HG02588 (cell line): Measurements from ENCODE around the gene RTN4.

ENCODE experiments used
- ATAC-seq: cut with Tn5 transposase; IDR thresholded peaks from one replicate; pipeline ENCODE4 v1.9.1; 2021; ENCODE audit warnings: mild to moderate bottlenecking, moderate library complexity; ENCODE audit not compliant: unreplicated experiment

The RTN4 gene

GRCh38 chr2:54955358-54956110 is 94.7 kb downstream of the RTN4 start:
- ATAC-seq: no peak

GRCh38 chr2:54954705-54955357 is 95.4 kb downstream of the RTN4 start:
- ATAC-seq: no peak

DNA sequence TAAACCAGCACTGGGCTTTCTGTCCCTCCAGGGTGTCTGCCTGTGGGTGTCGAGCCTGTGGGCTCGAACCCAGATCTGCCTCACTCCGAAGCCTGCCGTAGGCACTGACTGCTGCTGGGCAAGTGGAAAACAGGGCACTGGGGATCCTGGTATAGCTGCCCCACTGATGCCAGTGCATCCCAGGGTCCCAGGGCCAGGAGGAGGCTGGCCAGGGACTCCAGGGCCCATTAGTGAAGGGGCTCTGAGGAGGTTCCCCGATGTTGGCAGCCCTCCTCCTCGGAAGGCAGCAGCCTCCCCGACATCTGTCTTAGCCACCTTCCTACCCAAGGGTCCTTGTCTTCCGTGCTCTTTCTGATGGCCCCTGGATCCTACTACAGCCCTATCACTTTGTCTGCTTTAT is 96.1 kb downstream of the RTN4 start:
- no peak for ATAC-seq

- ATAC-seq: no peak
Observed at GRCh38 chr2:54952978-54953456, 97.2 kb downstream of the RTN4 start.

DNA sequence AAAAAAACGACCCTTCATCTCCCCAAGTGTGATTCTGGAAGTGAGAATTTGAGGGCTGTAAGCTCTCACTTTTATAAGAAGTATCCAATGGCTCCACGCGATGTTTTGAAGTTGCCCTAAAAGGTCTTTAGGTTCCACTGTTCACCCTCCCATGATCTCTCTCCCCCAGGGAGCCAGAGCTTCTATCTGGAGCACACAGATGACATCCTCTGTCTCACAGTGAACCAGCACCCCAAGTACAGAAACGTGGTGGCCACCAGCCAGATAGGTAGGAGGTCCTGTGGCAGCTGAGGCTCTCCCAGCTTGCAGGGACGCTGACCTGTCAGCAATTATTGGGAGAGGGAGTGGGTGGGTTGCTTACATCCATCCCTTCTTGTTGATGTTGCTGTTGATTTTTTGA is 97.8 kb downstream of the RTN4 start:
- no peak for ATAC-seq

DNA sequence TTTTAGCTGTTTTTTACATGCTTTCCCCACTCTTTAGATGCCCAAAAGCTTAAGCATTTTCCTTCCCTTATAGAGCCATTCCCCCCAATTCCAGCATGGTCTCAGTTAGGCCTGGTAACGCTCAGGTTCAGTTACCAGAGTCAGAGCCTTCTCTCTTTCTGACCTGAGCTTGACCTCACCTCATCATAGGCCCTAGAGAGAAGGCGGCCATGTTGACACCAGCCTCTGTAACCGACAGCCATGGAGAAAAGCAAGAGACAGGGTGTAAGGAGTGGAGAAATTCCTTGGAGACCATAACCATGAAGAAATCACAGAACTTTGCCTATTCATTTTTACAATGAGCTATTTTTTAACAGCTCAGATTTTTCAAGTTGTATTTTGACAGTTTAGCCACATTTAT is 99.4 kb downstream of the RTN4 start:
- ATAC-seq: no peak

- ATAC-seq: no peak
Observed at GRCh38 chr2:54949431-54949830, 100.8 kb downstream of the RTN4 start.

- no peak for ATAC-seq
Observed at GRCh38 chr2:54948120-54948519, 102.1 kb downstream of the RTN4 start.

- ATAC-seq: no peak
Observed at GRCh38 chr2:54947646-54948045, 102.6 kb downstream of the RTN4 start.

GRCh38 chr2:54947136-54947535 is 103.1 kb downstream of the RTN4 start:
- ATAC-seq: no peak

DNA sequence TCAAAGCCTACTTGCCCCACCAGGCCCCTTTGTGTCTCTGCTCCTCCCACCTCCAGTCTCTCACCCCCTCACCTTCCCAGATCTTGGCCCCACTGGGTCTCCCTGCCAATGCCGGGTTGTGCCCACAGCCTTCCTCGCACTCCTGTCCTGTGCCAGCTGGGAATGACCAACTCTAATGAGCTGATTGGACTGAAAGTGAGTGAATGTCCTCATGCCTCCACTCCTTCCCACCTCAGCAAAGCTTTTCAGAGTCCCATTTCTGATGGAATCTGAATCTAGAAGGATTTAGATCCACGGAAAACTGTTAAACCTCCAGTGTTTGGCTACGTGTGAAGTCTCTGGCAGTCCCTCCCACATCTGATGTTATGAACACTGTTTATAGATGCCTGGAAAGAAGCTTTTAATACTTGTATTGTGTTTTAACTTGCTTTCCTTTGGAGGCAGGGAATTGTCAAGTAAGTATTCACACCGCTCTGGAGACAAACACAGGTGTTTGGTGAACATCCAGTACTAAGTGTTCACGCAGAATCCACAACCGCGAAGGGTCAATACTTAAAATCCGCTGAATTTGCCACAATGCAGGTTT is 103.9 kb downstream of the RTN4 start:
- no peak for ATAC-seq

DNA sequence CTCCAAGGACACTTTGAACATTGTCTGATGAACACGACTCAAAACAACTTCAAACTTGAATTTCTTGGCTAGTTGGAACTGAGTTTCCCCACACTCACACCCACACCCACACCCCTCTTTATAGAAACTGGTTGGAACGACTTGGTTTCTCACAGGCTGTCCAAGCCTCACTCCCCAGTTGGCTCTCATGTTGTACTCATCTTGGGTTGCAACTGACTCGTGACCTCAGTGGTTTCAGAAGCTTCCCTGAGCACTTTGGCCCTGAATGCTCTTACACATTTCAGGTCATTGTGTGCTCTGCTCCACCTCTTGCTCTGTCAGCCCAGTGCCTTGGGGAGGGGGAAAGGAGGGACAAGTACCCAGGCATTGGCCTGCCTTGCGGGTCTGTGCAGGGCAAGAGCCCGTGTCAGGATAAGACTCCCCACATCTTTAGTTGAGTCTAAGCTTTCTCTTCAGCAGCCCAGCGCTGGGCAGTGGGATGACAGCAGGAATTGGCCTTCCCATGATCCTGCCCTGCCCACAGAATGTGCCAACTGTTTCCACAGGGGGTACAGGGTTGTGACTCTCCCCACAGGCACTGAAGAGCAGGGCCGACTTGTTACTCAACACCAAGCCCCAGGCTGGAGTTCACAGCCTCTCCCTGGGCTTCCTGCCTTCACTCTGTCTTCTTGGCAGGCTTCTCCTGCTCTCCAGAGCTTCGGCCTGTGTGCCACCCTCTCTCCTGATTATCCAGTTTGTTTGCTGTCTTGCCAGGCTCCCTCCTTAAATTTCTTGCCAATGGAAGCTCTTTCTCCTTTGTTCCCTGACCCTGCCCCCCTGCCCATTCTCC is 104.6 kb downstream of the RTN4 start:
- peak; percentile 61 for ATAC-seq

DNA sequence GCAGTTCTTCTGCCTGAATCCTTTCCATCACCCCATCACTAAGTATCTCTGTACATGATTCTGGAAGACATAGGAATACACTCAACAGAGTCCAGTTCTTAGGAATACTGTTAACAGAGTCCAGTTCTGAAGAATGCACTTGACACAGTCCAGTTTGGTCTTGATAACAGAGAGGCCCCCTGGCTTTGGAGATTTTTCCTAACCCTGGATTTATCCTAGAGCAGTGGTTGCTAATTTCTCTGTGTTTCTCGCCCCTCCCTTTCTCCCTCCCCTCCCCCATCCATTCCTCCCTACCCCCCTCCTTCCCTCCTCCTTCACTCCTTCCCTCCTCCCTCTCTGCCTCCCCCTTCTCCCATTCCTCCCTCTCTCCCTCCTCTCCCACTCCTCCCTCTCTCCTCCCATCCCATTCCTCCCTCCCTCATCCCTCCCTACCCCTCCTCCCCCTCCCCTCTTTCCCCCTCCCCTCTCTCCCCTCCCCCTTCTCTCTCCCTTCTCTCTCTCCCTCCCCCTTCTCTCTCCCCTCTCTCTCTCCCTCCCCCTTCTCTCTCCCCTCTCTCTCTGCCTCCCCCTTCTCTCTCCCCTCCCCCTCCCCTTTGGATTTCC is 105.4 kb downstream of the RTN4 start:
- ATAC-seq: no peak

- no peak for ATAC-seq
Observed at GRCh38 chr2:54942373-54942772, 107.9 kb downstream of the RTN4 start.

DNA sequence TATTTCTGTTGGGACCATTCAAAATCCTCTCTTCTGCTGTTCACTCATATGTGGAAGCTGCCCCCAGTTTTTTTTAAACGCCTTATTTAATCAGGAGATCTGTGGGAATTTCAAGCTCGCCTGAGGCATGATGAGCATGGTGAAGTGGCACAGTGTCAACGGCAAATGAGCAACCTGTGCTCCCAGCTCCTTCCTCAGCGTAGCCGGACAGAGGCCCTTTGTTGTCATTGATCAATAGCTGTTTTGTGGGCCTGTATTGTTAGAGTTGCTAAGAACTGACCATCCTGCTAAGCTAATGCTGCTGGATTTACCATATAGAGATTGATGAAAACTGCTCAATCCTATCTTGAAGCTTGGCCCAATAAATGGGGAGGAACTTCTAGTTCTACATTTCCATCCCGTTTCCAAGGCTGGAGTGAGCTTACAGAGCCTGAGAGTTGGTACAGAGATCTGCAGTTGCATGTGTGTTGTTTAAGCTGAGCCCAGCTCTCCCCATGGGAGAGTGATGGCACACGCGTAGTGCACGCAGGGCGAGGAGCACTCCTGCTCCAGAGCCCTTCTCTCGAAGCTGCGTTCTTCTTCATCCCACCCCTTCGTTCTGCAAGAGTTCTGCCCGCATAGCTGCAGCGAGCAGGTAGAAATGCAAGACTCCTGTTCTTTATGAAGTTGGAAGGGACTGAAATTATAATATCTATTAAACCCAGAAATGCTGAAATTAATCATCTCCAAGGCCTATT is 108.8 kb downstream of the RTN4 start:
- ATAC-seq: no peak

- ATAC-seq: no peak
Observed at GRCh38 chr2:54940723-54941122, 109.5 kb downstream of the RTN4 start.

DNA sequence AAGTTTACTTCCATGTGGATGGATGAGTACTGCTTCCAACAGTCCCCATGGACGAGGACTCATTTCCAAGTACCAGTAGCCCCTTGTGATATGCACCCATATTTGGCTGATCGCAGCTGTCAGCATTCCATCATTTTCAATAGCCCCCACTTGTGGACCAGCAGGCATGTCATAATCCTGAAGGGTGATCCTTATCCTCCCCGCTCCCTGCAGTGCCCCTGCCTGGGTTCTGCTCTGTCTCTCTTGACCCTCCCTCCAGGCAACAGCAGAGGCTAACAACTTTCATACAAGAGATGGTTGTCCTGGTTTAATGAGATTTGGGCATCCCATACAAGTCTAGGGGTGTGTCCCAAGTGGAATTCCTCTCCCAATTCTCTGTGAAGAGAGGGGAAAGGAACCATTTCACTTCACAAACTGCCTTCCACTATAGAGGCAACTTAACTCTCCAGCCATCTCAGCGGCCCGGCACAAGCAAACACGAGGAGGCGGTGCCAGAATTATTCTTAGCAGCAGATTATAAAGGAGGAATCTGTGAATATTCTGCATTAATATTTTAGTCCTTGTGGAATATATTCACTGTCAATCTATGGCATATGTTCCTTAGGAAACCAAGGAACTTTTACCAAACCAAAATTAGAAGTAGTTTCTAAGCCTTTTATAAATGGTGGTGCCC is 110.7 kb downstream of the RTN4 start:
- ATAC-seq: no peak

DNA sequence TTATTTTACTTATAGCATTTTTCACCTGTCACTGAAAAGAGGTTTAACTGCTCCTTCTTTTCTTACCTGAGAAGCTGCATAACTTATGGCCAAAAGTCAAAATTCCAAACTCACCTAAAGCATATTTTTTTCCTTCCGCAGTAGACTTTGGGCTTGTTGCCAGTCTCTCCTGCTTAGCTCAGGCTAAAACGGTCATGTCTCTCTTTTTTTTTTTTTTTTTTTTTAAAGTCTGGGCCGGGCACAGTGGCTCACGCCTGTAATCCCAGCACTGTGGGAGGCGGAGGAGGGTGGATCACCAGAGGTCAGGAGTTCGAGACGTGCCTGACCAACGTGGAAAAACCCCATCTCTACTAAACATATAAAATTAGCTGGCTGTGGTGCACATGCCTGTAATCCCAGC is 113.5 kb downstream of the RTN4 start:
- ATAC-seq: no peak

- ATAC-seq: no peak
Observed at GRCh38 chr2:54935389-54935788, 114.9 kb downstream of the RTN4 start.

- no peak for ATAC-seq
Observed at GRCh38 chr2:54931473-54931872, 118.8 kb downstream of the RTN4 start.
